ACHN (cell line): ENCODE results near the gene IGLL5.
"Not testable (repeated sequence)": the region's sequence is repeated elsewhere in the genome, so short reads cannot be mapped to it uniquely, and the experiment has no call there.

ENCODE experiments used
- DNase-seq: peaks from one replicate; pipeline ENCODE4 v3.0.0-alpha.2; 2015
- in situ Hi-C: cut with HindIII; loops from 2 replicates; pipeline ENCODE4 v1.10.0; 2017; ENCODE audit warnings: low sequenced_read_pairs, low pct_ligation_motif_present, low pct_unique_long_range_greater_than_20kb

Gene IGLL5

GRCh38 chr22:22895776-22896445, 8.3 kb downstream of the IGLL5 start:
- DNase-seq = no peak
- in situ Hi-C loops = no loop called here

- no peak for DNase-seq
- in situ Hi-C loops = no loop called here
These were observed 9.0 kb downstream of the IGLL5 start for GRCh38 chr22:22896601-22897000.

GRCh38 chr22:22897091-22897490, 9.5 kb downstream of the IGLL5 start:
- in situ Hi-C loops = no loop called here
- DNase-seq = no peak

- no peak for DNase-seq
These were observed 10.3 kb downstream of the IGLL5 start for GRCh38 chr22:22897947-22898346.

GRCh38 chr22:22898411-22898950, 10.9 kb downstream of the IGLL5 start:
- in situ Hi-C loops, DNase-seq: not testable (repeated sequence)

More at GRCh38 chr22:22897947-22898346, 10.3 kb downstream of the IGLL5 start:
- in situ Hi-C loops = no loop called here

GRCh38 chr22:22899342-22900080, 11.9 kb downstream of the IGLL5 start:
- in situ Hi-C loops, DNase-seq: not testable (repeated sequence)

GRCh38 chr22:22900527-22901205, 13.1 kb downstream of the IGLL5 start:
- in situ Hi-C loops, DNase-seq: not testable (repeated sequence)

- DNase-seq = no peak
- in situ Hi-C loops = no loop called here
These were observed 14.1 kb downstream of the IGLL5 start for GRCh38 chr22:22901578-22902218.

- in situ Hi-C loops = no loop called here
- DNase-seq = no peak
These were observed 14.8 kb downstream of the IGLL5 start for GRCh38 chr22:22902247-22903001.

- DNase-seq = no peak
- in situ Hi-C loops = no loop called here
These were observed 15.8 kb downstream of the IGLL5 start for GRCh38 chr22:22903355-22903777.

GRCh38 chr22:22903781-22904192, 16.2 kb downstream of the IGLL5 start:
- DNase-seq, in situ Hi-C loops: not testable (repeated sequence)

GRCh38 chr22:22904736-22905135, 17.1 kb downstream of the IGLL5 start:
- DNase-seq = not testable (repeated sequence)

GRCh38 chr22:22906391-22906790, 18.8 kb downstream of the IGLL5 start:
- in situ Hi-C loops, DNase-seq: not testable (repeated sequence)

More at GRCh38 chr22:22904736-22905135, 17.1 kb downstream of the IGLL5 start:
- in situ Hi-C loops = not testable (repeated sequence)

GRCh38 chr22:22906907-22907550, 19.4 kb downstream of the IGLL5 start:
- in situ Hi-C loops = no loop called here
- no peak for DNase-seq

- DNase-seq = no peak
- in situ Hi-C loops = no loop called here
These were observed 20.2 kb downstream of the IGLL5 start for GRCh38 chr22:22907551-22908494.

- DNase-seq = no peak
- in situ Hi-C loops = no loop called here
These were observed 20.9 kb downstream of the IGLL5 start for GRCh38 chr22:22908495-22908861.
